Measurements from ENCODE around the gene COLGALT1. TPM values are rescaled to one million over a fixed set of nuclear protein-coding genes. Genes with fewer than 3 reads are reported as not detected.

The COLGALT1 gene
- total RNA-seq, 1 experiment from 2014 or later: 48.5 TPM

DNA sequence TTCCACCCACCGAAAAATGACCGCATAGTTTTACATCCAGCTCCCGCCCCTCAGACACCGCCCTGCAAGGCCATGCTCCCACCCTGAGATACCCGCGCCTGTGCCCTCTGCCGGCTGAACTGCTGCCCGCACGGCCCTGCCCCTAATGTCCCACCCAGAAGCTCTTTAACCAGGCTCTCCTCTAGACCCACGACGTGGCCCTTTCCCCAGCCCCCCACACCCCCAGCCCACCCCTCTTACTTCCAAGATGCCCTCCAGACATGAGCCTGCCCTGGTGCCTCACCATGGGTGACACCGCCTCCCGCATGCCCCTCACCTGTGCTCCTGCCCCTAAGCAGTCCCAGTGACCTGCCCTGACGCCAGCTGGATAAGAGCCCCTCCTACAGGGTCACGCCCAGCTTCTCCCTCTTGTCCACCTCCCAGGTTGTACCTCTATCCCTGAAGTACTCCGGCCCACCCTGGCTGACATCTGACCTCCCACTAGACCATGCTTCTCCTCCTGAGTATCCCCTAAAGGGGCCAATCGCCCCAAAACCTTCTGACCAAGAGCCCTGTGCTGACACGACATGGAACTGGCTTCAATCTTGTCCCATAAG is 51.2 kb downstream of the COLGALT1 start:
- no peak overlapping the region for H3K4ac ChIP-seq (ENCODE audit: low read depth, low read length)
- DNase-seq: peak; percentile 81
- H3K4me3 Mint-ChIP-seq: peak overlapping the region; percentile 63 to 75
- no peak overlapping the region for H4K5ac ChIP-seq (ENCODE audit: insufficient read length, low read depth, low read length)
- H3K9me3 ChIP-seq (ENCODE audit: control insufficient read depth, low read depth, low read length): no peaks in the 10 kb centered on the region
- no peaks in the 10 kb centered on the region for H4K20me1 ChIP-seq (ENCODE audit: control insufficient read depth, insufficient read depth, insufficient read length)
- no peak overlapping the region for H2BK5ac ChIP-seq (ENCODE audit: insufficient read length, low read length)
- no peak overlapping the region for H3K14ac ChIP-seq (ENCODE audit: insufficient read depth, low read length)
- H2BK120ac ChIP-seq (ENCODE audit: low read depth, low read length, poor library complexity, severe bottlenecking): no peak overlapping the region
- no peak overlapping the region for H3K27ac ChIP-seq (ENCODE audit: insufficient read length, low read depth, low read length)
- no peak overlapping the region for H2AK5ac ChIP-seq (ENCODE audit: insufficient read length, low read length)
- WGBS (ENCODE audit: extremely low coverage, insufficient read length, low lambda C conversion rate): no CpG with 5 or more reads among the region's 18 CpGs
- no peaks in the 10 kb centered on the region for H3K23me2 ChIP-seq (ENCODE audit: insufficient read length, low read depth, low read length, poor library complexity, severe bottlenecking)
- peak overlapping the region; percentile 51 to 96 (median 72); a peak in 5 of 7 replicates for H3K27ac Mint-ChIP-seq
- no peak overlapping the region for H4K91ac ChIP-seq (ENCODE audit: insufficient read length, low read depth, low read length)
- no peak overlapping the region for H2BK12ac ChIP-seq (ENCODE audit: insufficient read length, low read depth, low read length)
- no peak overlapping the region for H4K8ac ChIP-seq (replicated peaks; ENCODE audit: insufficient read length, low read depth, low read length)
- no peaks in the 10 kb centered on the region for H3K27me3 ChIP-seq (ENCODE audit: insufficient read depth, low read length)
- no peak overlapping the region for H2BK20ac ChIP-seq (ENCODE audit: low read depth, low read length, poor library complexity, severe bottlenecking)
- H3K79me1 ChIP-seq (ENCODE audit: insufficient read depth, low read depth, low read length, poor library complexity, severe bottlenecking): no peaks in the 10 kb centered on the region
- TF ChIP-seq, protein P1, sequence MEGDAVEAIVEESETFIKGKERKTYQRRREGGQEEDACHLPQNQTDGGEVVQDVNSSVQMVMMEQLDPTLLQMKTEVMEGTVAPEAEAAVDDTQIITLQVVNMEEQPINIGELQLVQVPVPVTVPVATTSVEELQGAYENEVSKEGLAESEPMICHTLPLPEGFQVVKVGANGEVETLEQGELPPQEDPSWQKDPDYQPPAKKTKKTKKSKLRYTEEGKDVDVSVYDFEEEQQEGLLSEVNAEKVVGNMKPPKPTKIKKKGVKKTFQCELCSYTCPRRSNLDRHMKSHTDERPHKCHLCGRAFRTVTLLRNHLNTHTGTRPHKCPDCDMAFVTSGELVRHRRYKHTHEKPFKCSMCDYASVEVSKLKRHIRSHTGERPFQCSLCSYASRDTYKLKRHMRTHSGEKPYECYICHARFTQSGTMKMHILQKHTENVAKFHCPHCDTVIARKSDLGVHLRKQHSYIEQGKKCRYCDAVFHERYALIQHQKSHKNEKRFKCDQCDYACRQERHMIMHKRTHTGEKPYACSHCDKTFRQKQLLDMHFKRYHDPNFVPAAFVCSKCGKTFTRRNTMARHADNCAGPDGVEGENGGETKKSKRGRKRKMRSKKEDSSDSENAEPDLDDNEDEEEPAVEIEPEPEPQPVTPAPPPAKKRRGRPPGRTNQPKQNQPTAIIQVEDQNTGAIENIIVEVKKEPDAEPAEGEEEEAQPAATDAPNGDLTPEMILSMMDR (conservative IDR thresholded peaks at IDR 0.05): no peak
- H3K18ac ChIP-seq (ENCODE audit: insufficient read length, low read depth, low read length): no peak overlapping the region
- H3K36me3 Mint-ChIP-seq (ENCODE audit: insufficient read depth in 1 of 3, low read depth in 3 of 3): peaks cover 10 to 11% (median 11%) of the 10 kb centered on the region in 3 experiments; a peak in 5 of 7 replicates
- peak overlapping the region; percentile 5 for H3K4me2 ChIP-seq (ENCODE audit: insufficient read depth, insufficient read length, low read length)
- no peak overlapping the region for H2AFZ ChIP-seq (ENCODE audit: low read length)
- H2BK15ac ChIP-seq (ENCODE audit: low read depth, low read length): no peak overlapping the region
- H3K56ac ChIP-seq (ENCODE audit: insufficient read length, low read depth, low read length): no peak overlapping the region
- no peaks in the 10 kb centered on the region; the same call in 1 of the 2 replicates for H3K4me1 ChIP-seq (ENCODE audit: insufficient read depth, low read length)
- no peak overlapping the region for H3T11ph ChIP-seq (ENCODE audit: low read length)
- peaks cover 28 to 34% of the 10 kb centered on the region in 2 experiments for H3K4me1 Mint-ChIP-seq
- H3K27me3 Mint-ChIP-seq (ENCODE audit: low read depth): peaks cover 17% of the 10 kb centered on the region
- H3K9me3 Mint-ChIP-seq: no peaks in the 10 kb centered on the region
- H3K79me2 ChIP-seq (ENCODE audit: insufficient read depth, low read length): no peaks in the 10 kb centered on the region
- H3K23ac ChIP-seq (ENCODE audit: insufficient read length, low read depth, low read length): no peak overlapping the region
- H3K9ac ChIP-seq (ENCODE audit: extremely low read depth, insufficient read length, low read length): no peak overlapping the region
